HepG2 (cell line): Measurements from ENCODE around the gene ALDH3B1. TPM values are rescaled to one million over a fixed set of nuclear protein-coding genes. Genes with fewer than 3 reads are reported as not detected.

ENCODE experiments used
- AGO2 ChIP-seq: fragments of 200-400 bp; formaldehyde crosslinking; optimal IDR thresholded peaks from 2 replicates; pipeline ENCODE3; 2017; ENCODE audit warnings: mild to moderate bottlenecking, low read depth, low read length, moderate library complexity
- E2F5 ChIP-seq: sonication (generic); formaldehyde crosslinking; conservative IDR thresholded peaks from 2 replicates; pipeline ENCODE4 v1.4.0; 2020; ENCODE audit warnings: missing genetic modification reagents
- GPN1 ChIP-seq: sonication (generic); formaldehyde crosslinking; IDR thresholded peaks from 2 replicates; pipeline ENCODE4 v1.5.1; 2020; ENCODE audit warnings: missing genetic modification reagents, borderline replicate concordance
- HIVEP1 ChIP-seq: sonication (generic); formaldehyde crosslinking; IDR thresholded peaks from 2 replicates; pipeline ENCODE4 v1.4.0; 2020; ENCODE audit warnings: mild to moderate bottlenecking, missing genetic modification reagents
- HNRNPUL1 ChIP-seq: fragments of 200-400 bp; formaldehyde crosslinking; IDR thresholded peaks from 2 replicates; pipeline ENCODE4 v1.6.1; 2017; ENCODE audit warnings: low read depth, mild to moderate bottlenecking, low read length, moderate library complexity
- IKZF5 ChIP-seq: IDR thresholded peaks from 2 replicates; pipeline ENCODE4 v1.6.1; 2018; ENCODE audit warnings: missing genetic modification reagents, mild to moderate bottlenecking, missing compliant biosample characterization
- KDM1A ChIP-seq: IDR thresholded peaks from 2 replicates; pipeline ENCODE4 v1.6.1; 2016; ENCODE audit warnings: missing compliant biosample characterization
- KLF12 ChIP-seq: sonication (generic); formaldehyde crosslinking; IDR thresholded peaks from 2 replicates; pipeline ENCODE4 v1.4.0; 2020; ENCODE audit warnings: missing genetic modification reagents, borderline replicate concordance
- MXD3 ChIP-seq: IDR thresholded peaks from 2 replicates; pipeline ENCODE4 v1.6.1; 2016; ENCODE audit warnings: mild to moderate bottlenecking, missing biosample characterization, missing genetic modification reagents
- RXRA ChIP-seq: sonication (generic); formaldehyde crosslinking; IDR thresholded peaks from 2 replicates; pipeline ENCODE4 v1.5.1; 2020; ENCODE audit warnings: missing genetic modification reagents
- SETDB1 ChIP-seq: sonication (generic); formaldehyde crosslinking; IDR thresholded peaks from 2 replicates; pipeline ENCODE4 v1.5.1; 2020; ENCODE audit warnings: missing genetic modification reagents, mild to moderate bottlenecking, borderline replicate concordance
- THAP9 ChIP-seq: sonication (generic); formaldehyde crosslinking; IDR thresholded peaks from 2 replicates; pipeline ENCODE4; 2020; ENCODE audit warnings: missing genetic modification reagents, mild to moderate bottlenecking, borderline replicate concordance
- YEATS4 ChIP-seq: sonication (generic); formaldehyde crosslinking; IDR thresholded peaks from 2 replicates; pipeline ENCODE4 v1.4.0; 2020; ENCODE audit warnings: missing genetic modification reagents, borderline replicate concordance
- ZBTB21 ChIP-seq: sonication (generic); formaldehyde crosslinking; IDR thresholded peaks from 2 replicates; pipeline ENCODE4 v1.4.0; 2020; ENCODE audit warnings: missing genetic modification reagents
- ZBTB8A ChIP-seq: sonication (generic); formaldehyde crosslinking; IDR thresholded peaks from 2 replicates; pipeline ENCODE4 v1.4.0; 2020; ENCODE audit warnings: mild to moderate bottlenecking, low read depth, missing genetic modification reagents, borderline replicate concordance
- ZNF143 ChIP-seq: sonication (generic); formaldehyde crosslinking; IDR thresholded peaks from 2 replicates; pipeline ENCODE4 v1.4.0; 2020; ENCODE audit warnings: missing genetic modification reagents
- ZNF281 ChIP-seq: sonication (generic); formaldehyde crosslinking; IDR thresholded peaks from 2 replicates; pipeline ENCODE4 v1.4.0; 2020; ENCODE audit warnings: missing genetic modification reagents, borderline replicate concordance
- ZNF333 ChIP-seq: sonication (generic); formaldehyde crosslinking; IDR thresholded peaks from 2 replicates; pipeline ENCODE4 v1.4.0; 2020; ENCODE audit warnings: mild to moderate bottlenecking, missing genetic modification reagents, borderline replicate concordance
- ZNF572 ChIP-seq: sonication (generic); formaldehyde crosslinking; IDR thresholded peaks from 2 replicates; pipeline ENCODE4 v1.5.1; 2020; ENCODE audit warnings: mild to moderate bottlenecking, missing genetic modification reagents
- ZNF672 ChIP-seq: sonication (generic); formaldehyde crosslinking; IDR thresholded peaks from 2 replicates; pipeline ENCODE4 v1.8.1; 2022; ENCODE audit warnings: missing genetic modification reagents
- ZNF777 ChIP-seq: sonication (generic); formaldehyde crosslinking; IDR thresholded peaks from 2 replicates; pipeline ENCODE4 v1.4.0; 2020; ENCODE audit warnings: missing genetic modification reagents
- polyA plus RNA-seq, 8 experiments: library from polyadenylated mRNA; depleted of rRNA in 3 of 8; stranded (reverse) in 7 of 8; unstranded in 1 of 8; fragments of >200 nt; fragmentation: Illumina TruSeq in 4 of 8; extraction: Trizol in 4 of 8; gene quantifications; 2 replicates each; pipeline versions ENCODE4 v1.2.1 to v1.2.3, GENCODE V29; 2011 to 2016; ENCODE audit warnings: low read depth in 4 of 8, missing spikeins in 1 of 8, mixed read lengths in 1 of 8; ENCODE audit not compliant: insufficient read depth in 1 of 8
- total RNA-seq, 5 experiments: library from RNA; depleted of rRNA; stranded (reverse); fragments of >200 nt; fragmentation: Illumina TruSeq; extraction: Trizol; gene quantifications; 2 replicates each; pipeline ENCODE4 v1.2.3, GENCODE V29; 2016; ENCODE audit warnings: low read depth in 1 of 5

ALDH3B1 gene
- total and polyA plus RNA-seq, 2 of the 13 experiments (the other 11 are each of a cell fraction or from before 2014, with no cell fraction given), result 4.0 to 6.7 TPM

- TF ChIP-seq RXRA (CRISPR knock-in tag) (peak; percentile 63), GPN1 (CRISPR knock-in tag) (no peak), E2F5 (no peak), HIVEP1 (CRISPR knock-in tag) (no peak), THAP9 (CRISPR knock-in tag) (peak; percentile 42), MXD3 (CRISPR knock-in tag) (peak; percentile 68; the same call in 1 of the 2 replicates), KDM1A (CRISPR knock-in tag) (no peak), ZBTB8A (no peak), ZNF572 (CRISPR knock-in tag) (0 out of 2 replicates have a peak, but pooled peaks have one; percentile 16), SETDB1 (CRISPR knock-in tag) (no peak), YEATS4 (CRISPR knock-in tag) (peak; percentile 63; the same call in 1 of the 2 replicates), HNRNPUL1 (no peak), KLF12 (peak; percentile 45; the same call in 1 of the 2 replicates), ZNF281 (CRISPR knock-in tag) (peak; percentile 49; the same call in 1 of the 2 replicates), ZNF672 (no peak), AGO2 (peak; percentile 53), ZNF777 (0 out of 2 replicates have a peak, but pooled peaks have one; percentile 40), ZNF333 (CRISPR knock-in tag) (no peak), ZBTB21 (CRISPR knock-in tag) (no peak), IKZF5 (0 out of 2 replicates have a peak, but pooled peaks have one; percentile 54), ZNF143 (CRISPR knock-in tag) (no peak; the same call in 1 of the 2 replicates)
Measured at GRCh38 chr11:68010090-68011041, at the start of gene ALDH3B1 (continued).
